Cardiac septum (tissue), 1 donor: Measurements from ENCODE around the gene MED31. TPM values are rescaled to one million over a fixed set of nuclear protein-coding genes. Genes with fewer than 3 reads are reported as not detected.

ENCODE experiments used
- microRNA-seq: library from miRNA; unstranded; fragments of <30 nt; microRNA quantifications from one replicate; pipeline ENCODE4 v1.2.0, GENCODE V29; 2020
- total RNA-seq: library from RNA; stranded (reverse); fragmentation: NEBNext Ultra II Directional; extraction: Animal tissue kit (Norgen Biotek cat#: 25700); gene quantifications from one replicate; pipeline ENCODE4 v1.2.1, GENCODE V29; 2021
- donor health status: DM: no; HTN: no; CAD: no.

The MED31 gene
- total RNA-seq, 1 donor from 2014 or later: 15.6 TPM

Small RNA genes lying within 50 kb of the gene (microRNA-seq; reads per million reads assigned to microRNA genes)
- gene MIR4520-1 (not detected), gene MIR4520-2 (not detected)

Other genes starting within 250 kb of the MED31 start
- gene AIPL1, start 216.5 kb downstream of the MED31 start, total RNA-seq: not detected
- gene PIMREG, start 207.2 kb downstream of the MED31 start, total RNA-seq: not detected
- 0.57 TPM for gene PITPNM3, start 95.0 kb downstream of the MED31 start, total RNA-seq
- gene KIAA0753, start 10.9 kb downstream of the MED31 start, total RNA-seq: 7.8 TPM
- gene TXNDC17, start 10.5 kb downstream of the MED31 start, total RNA-seq: 51.0 TPM
- gene C17orf100, start 157 bp upstream of the MED31 start, total RNA-seq: 0.48 TPM
- 0.11 TPM for gene SLC13A5, start 61.8 kb upstream of the MED31 start, total RNA-seq
- gene XAF1, start 104.4 kb upstream of the MED31 start, total RNA-seq: 31.7 TPM
- not detected for gene FBXO39, start 124.6 kb upstream of the MED31 start, total RNA-seq
- not detected for gene TEKT1, start 180.1 kb upstream of the MED31 start, total RNA-seq